AG04450 (cell line): Measurements from ENCODE around the gene SPP1. TPM values are rescaled to one million over a fixed set of nuclear protein-coding genes. Genes with fewer than 3 reads are reported as not detected.
A peak's percentile ranks its signal among the peaks of the same experiment; 100 is the strongest.

Experiments used
- CTCF ChIA-PET: fragments of 300-600, 350-600 bp; formaldehyde crosslinking; extraction: SDS; loops from one replicate; lab custom pipeline; 2022; ENCODE audit warnings: antibody characterized with exemption, inconsistent platforms; lab: Charles Lee
- POLR2A ChIA-PET: fragments of 350-600 bp; formaldehyde crosslinking; extraction: SDS; loops from one replicate; lab custom pipeline; 2021; ENCODE audit warnings: antibody characterized with exemption, inconsistent platforms; lab: Yijun Ruan, JAX
- DNase-seq: peaks from one replicate; pipeline ENCODE4 v3.0.0-alpha.2; 2011; ENCODE audit warnings: low read depth, low spot score
- H3K27ac ChIP-seq: one replicate; pipeline ENCODE4 v1.5.1; 2012; ENCODE audit warnings: low read depth, low read length, control low read depth
- H3K27me3 ChIP-seq: one replicate; pipeline ENCODE4 v1.6.0; 2012; ENCODE audit warnings: low read length; ENCODE audit not compliant: control insufficient read depth, insufficient read depth
- H3K4me3 ChIP-seq: 2 replicates; pipeline ENCODE4 v1.5.1; 2011; ENCODE audit warnings: mild to moderate bottlenecking, low read depth, low read length, control low read depth
- H3K9me3 ChIP-seq: 2 replicates; pipeline ENCODE4 v1.5.1; 2012; ENCODE audit warnings: low read length; ENCODE audit not compliant: control insufficient read depth, insufficient read depth
- CTCF ChIP-seq: IDR thresholded peaks from 2 replicates; pipeline ENCODE4 v1.5.1; 2011; ENCODE audit warnings: low read depth, low read length, control low read depth, inconsistent platforms
- polyA plus RNA-seq: library from polyadenylated mRNA; depleted of rRNA; stranded (reverse); fragments of >200 nt; gene quantifications from 2 replicates; pipeline ENCODE4 v1.2.3, GENCODE V29; 2011

The SPP1 gene
- polyA plus RNA-seq, 1 experiment: 0.69 TPM

GRCh38 chr4:88005076-88005475, 29.6 kb downstream of the SPP1 start:
- ChIA-PET CTCF (interaction anchor here (0.8 to 2.6 kb wide), 3 partner anchors 30 to 207 kb away, joined by 3 to 10 read pairs (median 7); no protein-coding TSS in a partner anchor), POLR2A (no interaction called here)
- Histone ChIP-seq H3K27me3 (no peaks in the 10 kb centered on the region), H3K4me3 (no peak overlapping the region), H3K27ac (no peak overlapping the region), H3K9me3 (no peaks in the 10 kb centered on the region)
- no peak for DNase-seq
- no peak for TF ChIP-seq CTCF

GRCh38 chr4:88005946-88006345, 30.4 kb downstream of the SPP1 start:
- no peaks in the 10 kb centered on the region for H3K9me3 ChIP-seq
- no peak overlapping the region for H3K4me3 ChIP-seq
- CTCF ChIA-PET: interaction anchor here (2.6 kb wide), 1 partner anchor 32 kb away, joined by 10 read pairs; no protein-coding TSS in a partner anchor
- no peak for TF ChIP-seq CTCF
- no peak for DNase-seq
- POLR2A ChIA-PET: no interaction called here
- no peak overlapping the region for H3K27ac ChIP-seq
- no peaks in the 10 kb centered on the region for H3K27me3 ChIP-seq

- ChIA-PET CTCF (no interaction called here), POLR2A (interaction anchor here (0.6 kb wide), 1 partner anchor 202 kb away, joined by 3 read pairs; no protein-coding TSS in a partner anchor)
- Histone ChIP-seq H3K27me3 (no peaks in the 10 kb centered on the region), H3K4me3 (peak overlapping the region; percentile 60), H3K27ac (no peak overlapping the region), H3K9me3 (no peaks in the 10 kb centered on the region)
- no peak for DNase-seq
- no peak for TF ChIP-seq CTCF
These were observed 31.4 kb downstream of the SPP1 start for GRCh38 chr4:88006956-88007303.

GRCh38 chr4:88007304-88008121, 32.0 kb downstream of the SPP1 start, which contains the start of gene PKD2:
PKD2 (plus strand) TSS chr4:88007635; CDS start chr4:88007734, 99 bp downstream.
- no peaks in the 10 kb centered on the region for H3K9me3 ChIP-seq
- peak within 1 kb of the TSS; percentile 33 for H3K27ac ChIP-seq
- no peak for DNase-seq
- ChIA-PET CTCF (interaction anchor here (1.1 kb wide), 1 partner anchor 33 kb away, joined by 5 read pairs; no protein-coding TSS in a partner anchor), POLR2A (interaction anchor here (0.7 kb wide), 1 partner anchor 11 kb away, joined by 3 read pairs; no protein-coding TSS in a partner anchor)
- no peaks in the 10 kb centered on the region for H3K27me3 ChIP-seq
- no peak for TF ChIP-seq CTCF
- H3K4me3 ChIP-seq: peak within 1 kb of the TSS; percentile 81

GRCh38 chr4:88008122-88008742, 32.7 kb downstream of the SPP1 start:
- no peak for DNase-seq
- H3K27me3 ChIP-seq: no peaks in the 10 kb centered on the region
- H3K9me3 ChIP-seq: no peaks in the 10 kb centered on the region
- peak overlapping the region; percentile 33 for H3K27ac ChIP-seq
- peak overlapping the region; percentile 81 for H3K4me3 ChIP-seq
- ChIA-PET POLR2A (interaction anchor here (0.7 to 0.8 kb wide), 2 partner anchors 10 to 185 kb away, joined by 3 to 4 read pairs; no protein-coding TSS in a partner anchor), CTCF (interaction anchor here (1.1 kb wide), 1 partner anchor 34 kb away, joined by 5 read pairs; no protein-coding TSS in a partner anchor)
- TF ChIP-seq CTCF: no peak
